GM21528 (cell line): Measurements from ENCODE around the gene PLXNC1.

ENCODE experiments used
- ATAC-seq: cut with Tn5 transposase; IDR thresholded peaks from one replicate; pipeline ENCODE4 v1.9.1; 2021; ENCODE audit warnings: mild to moderate bottlenecking, moderate library complexity; ENCODE audit not compliant: unreplicated experiment, low FRiP score

The PLXNC1 gene

GRCh38 chr12:94178882-94179281 lies 30.5 kb downstream of the PLXNC1 start:
- ATAC-seq, result no peak

GRCh38 chr12:94179723-94180122 lies 31.3 kb downstream of the PLXNC1 start:
- ATAC-seq, result no peak

- no peak for ATAC-seq
Measured at GRCh38 chr12:94180558-94181296, 32.4 kb downstream of the PLXNC1 start.

GRCh38 chr12:94182986-94183707 lies 34.8 kb downstream of the PLXNC1 start:
- ATAC-seq, result no peak

GRCh38 chr12:94183708-94184379 lies 35.5 kb downstream of the PLXNC1 start:
- no peak for ATAC-seq

- ATAC-seq, result no peak
Measured at GRCh38 chr12:94184995-94185719, 36.8 kb downstream of the PLXNC1 start.

- no peak for ATAC-seq
Measured at GRCh38 chr12:94185801-94186200, 37.4 kb downstream of the PLXNC1 start.

GRCh38 chr12:94186278-94187241 lies 38.2 kb downstream of the PLXNC1 start:
- ATAC-seq, result no peak

GRCh38 chr12:94187361-94187760 lies 39.0 kb downstream of the PLXNC1 start:
- no peak for ATAC-seq

- no peak for ATAC-seq
Measured at GRCh38 chr12:94190623-94191022, 42.2 kb downstream of the PLXNC1 start.

- no peak for ATAC-seq
Measured at GRCh38 chr12:94191023-94191422, 42.6 kb downstream of the PLXNC1 start.

GRCh38 chr12:94191811-94192210 lies 43.4 kb downstream of the PLXNC1 start:
- no peak for ATAC-seq

- no peak for ATAC-seq
Measured at GRCh38 chr12:94192506-94192905, 44.1 kb downstream of the PLXNC1 start.

GRCh38 chr12:94193168-94193567 lies 44.8 kb downstream of the PLXNC1 start:
- ATAC-seq, result no peak

- ATAC-seq, result no peak
Measured at GRCh38 chr12:94195483-94195882, 47.1 kb downstream of the PLXNC1 start.

GRCh38 chr12:94198469-94198868 lies 50.1 kb downstream of the PLXNC1 start:
- ATAC-seq, result no peak

GRCh38 chr12:94198872-94199271 lies 50.5 kb downstream of the PLXNC1 start:
- no peak for ATAC-seq

- ATAC-seq, result no peak
Measured at GRCh38 chr12:94200069-94200468, 51.7 kb downstream of the PLXNC1 start.

- ATAC-seq, result no peak
Measured at GRCh38 chr12:94200695-94201094, 52.3 kb downstream of the PLXNC1 start.
